PC-9 (cell line): ENCODE results near the gene FJX1.

ENCODE experiments used
- EZH2 ChIP-seq: fragments of 200-600 bp; sonication (generic); IDR thresholded peaks from 2 replicates; pipeline ENCODE4 v1.8.0; 2017; ENCODE audit warnings: antibody characterized with exemption, low read depth
- TF ChIP-seq, protein P1 (sequence below): fragments of 200-600 bp; sonication (generic); conservative IDR thresholded peaks from 2 replicates; pipeline ENCODE4 v1.6.1; 2017; ENCODE audit warnings: mixed run types, antibody characterized with exemption, mild to moderate bottlenecking, moderate library complexity

- TF ChIP-seq, protein P1, sequence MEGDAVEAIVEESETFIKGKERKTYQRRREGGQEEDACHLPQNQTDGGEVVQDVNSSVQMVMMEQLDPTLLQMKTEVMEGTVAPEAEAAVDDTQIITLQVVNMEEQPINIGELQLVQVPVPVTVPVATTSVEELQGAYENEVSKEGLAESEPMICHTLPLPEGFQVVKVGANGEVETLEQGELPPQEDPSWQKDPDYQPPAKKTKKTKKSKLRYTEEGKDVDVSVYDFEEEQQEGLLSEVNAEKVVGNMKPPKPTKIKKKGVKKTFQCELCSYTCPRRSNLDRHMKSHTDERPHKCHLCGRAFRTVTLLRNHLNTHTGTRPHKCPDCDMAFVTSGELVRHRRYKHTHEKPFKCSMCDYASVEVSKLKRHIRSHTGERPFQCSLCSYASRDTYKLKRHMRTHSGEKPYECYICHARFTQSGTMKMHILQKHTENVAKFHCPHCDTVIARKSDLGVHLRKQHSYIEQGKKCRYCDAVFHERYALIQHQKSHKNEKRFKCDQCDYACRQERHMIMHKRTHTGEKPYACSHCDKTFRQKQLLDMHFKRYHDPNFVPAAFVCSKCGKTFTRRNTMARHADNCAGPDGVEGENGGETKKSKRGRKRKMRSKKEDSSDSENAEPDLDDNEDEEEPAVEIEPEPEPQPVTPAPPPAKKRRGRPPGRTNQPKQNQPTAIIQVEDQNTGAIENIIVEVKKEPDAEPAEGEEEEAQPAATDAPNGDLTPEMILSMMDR = no peak
- TF ChIP-seq EZH2 = no peak
These were observed 19.8 kb upstream of the FJX1 start for GRCh38 chr11:35598254-35599125.
